HCT116 (cell line): ENCODE measurements around the gene TMEM121B. TPM values are rescaled to one million over a fixed set of nuclear protein-coding genes. Genes with fewer than 3 reads are reported as not detected.

Experiments
- ATAC-seq: fragments of 200-7000 bp; cut with Tn5 transposase; 2 replicates; pipeline ENCODE4 v1.9.1; 2020; ENCODE audit warnings: mild to moderate bottlenecking, moderate library complexity
- BruUV-seq: library from RNA; stranded (reverse); fragments of 400-500 nt; replicated peaks from 2 replicates; lab custom pipeline; 2021; lab: Mats Ljungman, UMichigan
- CTCF ChIA-PET: fragments of 300-600 bp; sonication (Branson Sonifier 250); formaldehyde crosslinking; loops from one replicate; lab custom pipeline; 2021; ENCODE audit warnings: antibody characterized with exemption; lab: Charles Lee
- POLR2A ChIA-PET: fragments of 300-600, 350-600 bp; sonication (Branson Sonifier 250); formaldehyde crosslinking; loops from one replicate; lab custom pipeline; 2021; ENCODE audit warnings: antibody characterized with exemption; lab: Charles Lee
- RAD21 ChIA-PET, 2 experiments: fragments of 300-600 bp; sonication (Branson Sonifier 250); formaldehyde crosslinking; loops; one replicate each; lab custom pipeline; 2023; ENCODE audit warnings: low total read pairs in 2 of 2; ENCODE audit not compliant: uncharacterized antibody in 2 of 2, unreplicated experiment in 2 of 2, low non-redundant PET in 1 of 2; lab: Charles Lee
- DNase-seq: peaks from one replicate; pipeline ENCODE4 v3.0.0-alpha.2; 2010; ENCODE audit warnings: low read depth, low spot score
- H2AFZ ChIP-seq: fragments of 200-600 bp; shearing (Covaris generic), sonication (generic); 2 replicates; pipeline ENCODE4 v1.6.1; 2017; ENCODE audit warnings: low read depth, mixed run types, mixed read lengths, antibody characterized with exemption, low read length; ENCODE audit not compliant: poor library complexity, severe bottlenecking
- H3K27ac ChIP-seq: 2 replicates; pipeline ENCODE4 v1.5.1; 2012; ENCODE audit warnings: low read depth, low read length
- H3K27me3 ChIP-seq: fragments of 200-600 bp; sonication (generic); 2 replicates; pipeline ENCODE4 v1.6.1; 2016; ENCODE audit warnings: mixed run types, low read length, mixed read lengths; ENCODE audit not compliant: insufficient read depth
- H3K36me3 ChIP-seq, 2 experiments: fragments of 200-500 bp in 1 of 2; fragments of 200-600 bp in 1 of 2; sonication (Bioruptor generic) in 1 of 2; sonication (generic) in 1 of 2; 2 replicates each; pipeline versions ENCODE4 v1.5.1 to v1.6.1; 2014 to 2016; ENCODE audit warnings: low read length in 2 of 2, inconsistent platforms in 1 of 2, mixed read lengths in 1 of 2, mixed run types in 1 of 2; ENCODE audit not compliant: insufficient read depth in 2 of 2, control insufficient read depth in 1 of 2
- H3K4me1 ChIP-seq, 2 experiments: fragments of 200-600 bp in 1 of 2; sonication (generic) in 1 of 2; 2 replicates each; pipeline versions ENCODE4 v1.5.1 to v1.6.1; 2012 to 2017; ENCODE audit warnings: low read length in 2 of 2, inconsistent platforms in 1 of 2, mild to moderate bottlenecking in 1 of 2, mixed read lengths in 1 of 2, mixed run types in 1 of 2, moderate library complexity in 1 of 2; ENCODE audit not compliant: insufficient read depth in 2 of 2, control insufficient read depth in 1 of 2
- H3K4me2 ChIP-seq: fragments of 200-600 bp; sonication (generic); 2 replicates; pipeline ENCODE4 v1.6.1; 2017; ENCODE audit warnings: mixed run types, low read length, mixed read lengths
- H3K4me3 ChIP-seq, 2 experiments: fragments of 200-600 bp in 1 of 2; sonication (generic) in 1 of 2; replicated peaks in 1 of 2; 2 replicates each; pipeline ENCODE4 v1.5.1; 2011 to 2016; ENCODE audit warnings: low read length in 2 of 2, control low read depth in 1 of 2, low read depth in 1 of 2, mild to moderate bottlenecking in 1 of 2, mixed read lengths in 1 of 2, mixed run types in 1 of 2
- H3K79me2 ChIP-seq: fragments of 200-600 bp; sonication (generic); 2 replicates; pipeline ENCODE4 v1.6.1; 2017; ENCODE audit warnings: mild to moderate bottlenecking, mixed run types, low read length, moderate library complexity, mixed read lengths; ENCODE audit not compliant: insufficient read depth
- H3K9ac ChIP-seq: fragments of 200-600 bp; sonication (generic); 2 replicates; pipeline ENCODE4 v1.6.1; 2016; ENCODE audit warnings: low read length, mixed read lengths
- H3K9me2 ChIP-seq: fragments of 200-600 bp; sonication (generic), shearing (Covaris generic); 2 replicates; pipeline ENCODE4 v1.6.1; 2017; ENCODE audit warnings: mixed run types, mild to moderate bottlenecking, moderate library complexity; ENCODE audit not compliant: insufficient read depth
- H3K9me3 ChIP-seq, 2 experiments: fragments of 200-500 bp in 1 of 2; fragments of 200-600 bp in 1 of 2; sonication (Bioruptor generic) in 1 of 2; sonication (generic) in 1 of 2; 2 replicates each; pipeline ENCODE4 v1.6.1; 2014 to 2017; ENCODE audit warnings: low read length in 2 of 2, mixed read lengths in 2 of 2, inconsistent platforms in 1 of 2, low read depth in 1 of 2, mild to moderate bottlenecking in 1 of 2, mixed run types in 1 of 2, moderate library complexity in 1 of 2; ENCODE audit not compliant: control insufficient read depth in 1 of 2, insufficient read depth in 1 of 2
- H4K20me1 ChIP-seq: fragments of 200-600 bp; sonication (generic), shearing (Covaris generic); 2 replicates; pipeline ENCODE4 v1.6.1; 2017; ENCODE audit warnings: mixed run types, mild to moderate bottlenecking, moderate library complexity; ENCODE audit not compliant: insufficient read depth
- ATF3 ChIP-seq: IDR thresholded peaks from 2 replicates; pipeline ENCODE4 v1.6.1; 2012
- CTCF ChIP-seq, 3 experiments: fragments of 200-600 bp in 1 of 3; sonication (generic) in 1 of 3; IDR thresholded peaks in 2 of 3; conservative IDR thresholded peaks in 1 of 3; 2 replicates each; pipeline ENCODE4 v1.5.1; 2012 to 2017; ENCODE audit warnings: low read depth in 2 of 3, low read length in 2 of 3, antibody characterized with exemption in 1 of 3, borderline replicate concordance in 1 of 3, control low read depth in 1 of 3, mild to moderate bottlenecking in 1 of 3, mixed read lengths in 1 of 3, mixed run types in 1 of 3, moderate library complexity in 1 of 3; ENCODE audit not compliant: insufficient read depth in 1 of 3
- ELF1 ChIP-seq: IDR thresholded peaks from 2 replicates; pipeline ENCODE4 v1.6.1; 2012; ENCODE audit warnings: low read depth, borderline replicate concordance
- EZH2phosphoT487 ChIP-seq: fragments of 200-600 bp; IDR thresholded peaks from 2 replicates; pipeline ENCODE4 v1.6.1; 2018; ENCODE audit warnings: antibody characterized with exemption, borderline replicate concordance
- POLR2A ChIP-seq: IDR thresholded peaks from 2 replicates; pipeline ENCODE4 v1.7.0; 2011; ENCODE audit warnings: borderline replicate concordance; ENCODE audit not compliant: insufficient read depth, insufficient read length; ENCODE audit errors: extremely low read depth
- RAD21 ChIP-seq: IDR thresholded peaks from 2 replicates; pipeline ENCODE4 v1.6.1; 2012; ENCODE audit warnings: low read depth, mild to moderate bottlenecking
- SP1 ChIP-seq: IDR thresholded peaks from 2 replicates; pipeline ENCODE4 v1.6.1; 2012; ENCODE audit warnings: low read depth
- SRF ChIP-seq: IDR thresholded peaks from 2 replicates; pipeline ENCODE4 v1.6.1; 2012; ENCODE audit warnings: low read depth
- TCF7L2 ChIP-seq: IDR thresholded peaks from 2 replicates; pipeline ENCODE4 v1.7.0; 2011; ENCODE audit warnings: borderline replicate concordance, inconsistent platforms; ENCODE audit not compliant: insufficient read depth, insufficient read length; ENCODE audit errors: extremely low read depth
- ZBTB33 ChIP-seq: IDR thresholded peaks from 2 replicates; pipeline ENCODE4 v1.6.1; 2011; ENCODE audit warnings: mild to moderate bottlenecking, low read length, moderate library complexity; ENCODE audit not compliant: insufficient replicate concordance; ENCODE audit errors: extremely low read depth
- intact Hi-C: fragments of 100-400 bp; cut with micrococcal nuclease; formaldehyde crosslinking; loops from 2 replicates; pipeline ENCODE4 v1.10.0; 2022
- total RNA-seq: library from RNA; stranded (reverse); gene quantifications from one replicate; pipeline ENCODE4 v1.2.1, GENCODE V29; 2021; ENCODE audit not compliant: unreplicated experiment

Gene TMEM121B
- total RNA-seq, 1 experiment from 2014 or later = 0.57 TPM

- Histone ChIP-seq H3K4me1 (peaks cover 10 to 20% of the 10 kb centered on the region in 2 experiments; a peak in 3 of 4 replicates), H3K9ac (no peak overlapping the region), H3K27ac (no peak overlapping the region), H4K20me1 (no peaks in the 10 kb centered on the region), H3K9me3 (no peaks in the 10 kb centered on the region), H3K4me2 (peak overlapping the region; percentile 95), H3K36me3 (no peaks in the 10 kb centered on the region; a peak in 1 of 4 replicates), H2AFZ (no peak overlapping the region), H3K27me3 (no peaks in the 10 kb centered on the region), H3K9me2 (no peaks in the 10 kb centered on the region), H3K4me3 (peak overlapping the region; percentile 77 to 91), H3K79me2 (peaks cover 43% of the 10 kb centered on the region)
- ChIA-PET CTCF (interaction anchor here (1.4 kb wide), 1 partner anchor 85 kb away, joined by 7 read pairs; no protein-coding TSS in a partner anchor), RAD21 (no interaction called here), POLR2A (no interaction called here)
- ATAC-seq (no peak), DNase-seq (no peak)
- intact Hi-C loops = no loop called here
- TSS peak; percentile 34 for BruUV-seq
- no peak for TF ChIP-seq TCF7L2
- TF ChIP-seq RAD21 = no peak
- no peak for TF ChIP-seq CTCF (IDR thresholded peaks at IDR 0.05 in 2 of 3, conservative IDR thresholded peaks at IDR 0.05 in 1 of 3; ENCODE audit: borderline replicate concordance in 1 of 3, insufficient read depth in 1 of 3, low read depth in 2 of 3, low read length in 2 of 3)
- no peak for TF ChIP-seq ATF3
- no peak for TF ChIP-seq SP1
- no peak for TF ChIP-seq ELF1
- TF ChIP-seq EZH2phosphoT487 = no peak
- TF ChIP-seq POLR2A = no peak
- TF ChIP-seq ZBTB33 = no peak
- no peak for TF ChIP-seq SRF
Observed at GRCh38 chr22:17086296-17086695, 34.9 kb downstream of the TMEM121B start.
